Measurements from ENCODE around the gene PXN.

The PXN gene

GRCh38 chr12:120172053-120172452, 93.5 kb downstream of the PXN start:
- DNase-seq (ENCODE audit: low spot score), result no peak

GRCh38 chr12:120170631-120171030, 94.9 kb downstream of the PXN start:
- DNase-seq (ENCODE audit: low spot score), result no peak

GRCh38 chr12:120169946-120170345, 95.6 kb downstream of the PXN start:
- DNase-seq (ENCODE audit: low spot score), result no peak

- no peak for DNase-seq (ENCODE audit: low spot score)
Measured at GRCh38 chr12:120168337-120168736, 97.2 kb downstream of the PXN start.

- DNase-seq (ENCODE audit: low spot score), result no peak
Measured at GRCh38 chr12:120167529-120168095, 97.9 kb downstream of the PXN start.

- DNase-seq (ENCODE audit: low spot score), result no peak
Measured at GRCh38 chr12:120164293-120164692, 101.2 kb downstream of the PXN start.

- DNase-seq (ENCODE audit: low spot score), result no peak
Measured at GRCh38 chr12:120162763-120163162, 102.8 kb downstream of the PXN start.

- DNase-seq (ENCODE audit: low spot score), result no peak
Measured at GRCh38 chr12:120161852-120162251, 103.7 kb downstream of the PXN start.

Measured in D341Med (cell line).